ENCODE data around the gene TMEM213. TPM values are rescaled to one million over a fixed set of nuclear protein-coding genes. Genes with fewer than 3 reads are reported as not detected.
"Not testable (repeated sequence)": the region's sequence is repeated elsewhere in the genome, so short reads cannot be mapped to it uniquely, and the experiment has no call there.

The TMEM213 gene
- total and polyA plus RNA-seq, 2 donors (not counting 1 experiment from before 2014, with no cell fraction given), result not detected

DNA sequence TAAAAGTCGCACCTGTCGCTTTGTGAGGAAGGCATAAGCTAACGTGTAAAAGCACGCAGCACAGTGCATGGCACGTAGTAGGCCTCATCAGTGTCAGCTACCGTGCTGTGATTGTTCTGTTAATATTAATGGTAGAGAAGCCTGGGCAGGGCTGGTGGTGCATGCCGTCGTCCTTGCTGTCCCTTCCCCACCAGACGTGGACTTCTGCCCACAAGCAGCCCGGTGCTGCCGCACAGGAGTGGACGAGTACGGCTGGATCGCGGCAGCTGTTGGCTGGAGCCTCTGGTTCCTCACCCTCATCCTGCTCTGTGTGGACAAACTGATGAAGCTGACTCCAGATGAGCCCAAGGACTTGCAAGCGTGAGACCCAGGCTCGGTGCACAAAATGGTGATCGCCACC lies 4.9 kb downstream of the TMEM213 start:
- Histone ChIP-seq H3K9ac (ENCODE audit: insufficient read depth, low read length) (no peak overlapping the region), H3K27me3 (ENCODE audit: control insufficient read depth, insufficient read depth, low read length) (no peaks in the 10 kb centered on the region), H3K79me2 (ENCODE audit: control insufficient read depth, insufficient read depth, low read length) (no peaks in the 10 kb centered on the region), H3K4me1 (ENCODE audit: control insufficient read depth, extremely low read depth, insufficient read depth, low read length) (no peaks in the 10 kb centered on the region), H4K20me1 (ENCODE audit: control insufficient read depth, extremely low read depth, insufficient read depth, low read length) (no peaks in the 10 kb centered on the region), H3K36me3 (ENCODE audit: control insufficient read depth, insufficient read depth, low read length) (no peaks in the 10 kb centered on the region), H3K4me3 (replicated peaks in 1 of 4; ENCODE audit: control extremely low read depth in 1 of 4, insufficient read depth in 1 of 4, low read depth in 3 of 4, low read length in 4 of 4) (no peak overlapping the region), H2AFZ (ENCODE audit: low read length) (no peak overlapping the region), H3K27ac (ENCODE audit: insufficient read depth, low read length) (no peak overlapping the region), H3K9me3 (ENCODE audit: control insufficient read depth, insufficient read depth, low read depth, low read length) (no peaks in the 10 kb centered on the region), H3K4me2 (ENCODE audit: extremely low read depth, insufficient read depth, low read length) (no peak overlapping the region)
- no peak for DNase-seq (ENCODE audit: low read depth in 2 of 2)
- no peak for TF ChIP-seq EZH2 (IDR thresholded peaks at IDR 0.05; ENCODE audit: low read length, missing control alignments)
- TF ChIP-seq CTCF (conservative IDR thresholded peaks at IDR 0.05 in 1 of 2, IDR thresholded peaks at IDR 0.05 in 1 of 2; ENCODE audit: low read depth in 1 of 2, low read length in 2 of 2), result no peak

DNA sequence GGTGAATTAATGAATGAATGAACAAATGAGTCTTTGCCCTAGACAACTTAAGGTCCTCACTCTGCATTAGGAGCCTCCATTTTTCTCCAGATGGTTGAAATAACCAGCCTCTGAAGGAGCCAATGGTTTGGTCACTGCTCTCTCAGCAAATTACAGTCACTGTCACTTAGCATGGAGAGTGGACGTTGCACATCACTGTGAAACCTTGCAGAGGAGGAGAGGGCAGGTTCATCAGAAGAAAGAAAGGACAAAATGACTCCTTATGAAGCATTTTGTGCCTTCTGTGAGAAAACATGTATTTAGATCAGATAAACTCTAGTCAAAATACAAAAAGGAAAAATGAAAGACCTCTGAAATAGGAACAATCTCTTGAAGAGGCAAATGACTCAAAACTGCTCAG lies 6.8 kb downstream of the TMEM213 start:
- H4K20me1 ChIP-seq (ENCODE audit: control insufficient read depth, extremely low read depth, insufficient read depth, low read length), result no peaks in the 10 kb centered on the region
- no peak overlapping the region for H3K27ac ChIP-seq (ENCODE audit: insufficient read depth, low read length)
- H3K79me2 ChIP-seq (ENCODE audit: control insufficient read depth, insufficient read depth, low read length), result no peaks in the 10 kb centered on the region
- no peak overlapping the region for H2AFZ ChIP-seq (ENCODE audit: low read length)
- TF ChIP-seq CTCF (conservative IDR thresholded peaks at IDR 0.05 in 1 of 2, IDR thresholded peaks at IDR 0.05 in 1 of 2; ENCODE audit: low read depth in 1 of 2, low read length in 2 of 2), result no peak
- TF ChIP-seq EZH2 (IDR thresholded peaks at IDR 0.05; ENCODE audit: low read length, missing control alignments), result no peak
- H3K9ac ChIP-seq (ENCODE audit: insufficient read depth, low read length), result no peak overlapping the region
- no peaks in the 10 kb centered on the region for H3K36me3 ChIP-seq (ENCODE audit: control insufficient read depth, insufficient read depth, low read length)
- H3K27me3 ChIP-seq (ENCODE audit: control insufficient read depth, insufficient read depth, low read length), result no peaks in the 10 kb centered on the region
- DNase-seq (ENCODE audit: low read depth in 2 of 2), result no peak
- H3K4me1 ChIP-seq (ENCODE audit: control insufficient read depth, extremely low read depth, insufficient read depth, low read length), result no peaks in the 10 kb centered on the region
- H3K9me3 ChIP-seq (ENCODE audit: control insufficient read depth, insufficient read depth, low read depth, low read length), result no peaks in the 10 kb centered on the region
- H3K4me2 ChIP-seq (ENCODE audit: extremely low read depth, insufficient read depth, low read length), result no peak overlapping the region
- no peak overlapping the region for H3K4me3 ChIP-seq (replicated peaks in 1 of 4; ENCODE audit: control extremely low read depth in 1 of 4, insufficient read depth in 1 of 4, low read depth in 3 of 4, low read length in 4 of 4)

DNA sequence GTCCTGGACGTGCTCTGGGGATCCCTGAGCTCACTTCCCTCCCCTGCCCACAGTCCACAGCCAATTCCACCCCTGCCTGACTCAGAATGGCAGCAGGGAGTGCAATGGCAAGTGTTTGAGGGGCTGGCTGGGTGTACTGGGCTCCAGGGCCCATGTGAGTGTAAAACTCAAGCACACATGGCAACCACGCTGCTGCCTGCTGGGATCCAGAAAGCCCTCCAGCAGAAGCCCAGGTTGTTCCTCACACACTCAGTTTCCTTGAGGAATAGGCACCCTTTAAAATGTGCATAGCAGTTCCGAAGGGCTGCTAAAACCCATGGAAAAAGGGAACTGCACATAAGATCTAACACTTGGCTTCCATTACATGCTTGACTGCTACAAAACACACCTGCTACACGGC lies 11.6 kb downstream of the TMEM213 start:
- Histone ChIP-seq H3K4me2 (ENCODE audit: extremely low read depth, insufficient read depth, low read length) (no peak overlapping the region), H3K36me3 (ENCODE audit: control insufficient read depth, insufficient read depth, low read length) (no peaks in the 10 kb centered on the region), H4K20me1 (ENCODE audit: control insufficient read depth, extremely low read depth, insufficient read depth, low read length) (peaks cover 1% of the 10 kb centered on the region), H2AFZ (ENCODE audit: low read length) (no peak overlapping the region), H3K27ac (ENCODE audit: insufficient read depth, low read length) (no peak overlapping the region), H3K4me3 (replicated peaks in 1 of 4; ENCODE audit: control extremely low read depth in 1 of 4, insufficient read depth in 1 of 4, low read depth in 3 of 4, low read length in 4 of 4) (no peak overlapping the region), H3K9me3 (ENCODE audit: control insufficient read depth, insufficient read depth, low read depth, low read length) (no peaks in the 10 kb centered on the region), H3K79me2 (ENCODE audit: control insufficient read depth, insufficient read depth, low read length) (no peaks in the 10 kb centered on the region), H3K27me3 (ENCODE audit: control insufficient read depth, insufficient read depth, low read length) (no peaks in the 10 kb centered on the region), H3K4me1 (ENCODE audit: control insufficient read depth, extremely low read depth, insufficient read depth, low read length) (no peaks in the 10 kb centered on the region), H3K9ac (ENCODE audit: insufficient read depth, low read length) (no peak overlapping the region)
- TF ChIP-seq CTCF (conservative IDR thresholded peaks at IDR 0.05 in 1 of 2, IDR thresholded peaks at IDR 0.05 in 1 of 2; ENCODE audit: low read depth in 1 of 2, low read length in 2 of 2) (no peak), EZH2 (IDR thresholded peaks at IDR 0.05; ENCODE audit: low read length, missing control alignments) (no peak)
- no peak for DNase-seq (ENCODE audit: low read depth in 2 of 2)

DNA sequence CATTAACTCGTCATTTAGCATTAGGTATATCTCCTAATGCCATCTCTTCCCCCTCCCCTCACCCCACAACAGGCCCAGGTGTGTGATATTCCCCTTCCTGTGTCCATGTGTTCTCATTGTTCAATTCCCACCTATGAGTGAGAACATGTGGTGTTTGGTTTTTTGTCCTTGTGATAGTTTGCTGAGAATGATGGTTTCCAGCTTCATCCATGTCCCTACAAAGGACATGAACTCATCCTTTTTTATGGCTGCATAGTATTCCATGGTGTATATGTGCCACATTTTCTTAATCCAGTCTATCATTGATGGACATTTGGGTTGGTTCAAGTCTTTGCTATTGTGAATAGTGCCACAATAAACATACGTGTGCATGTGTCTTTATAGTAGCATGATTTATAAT lies 13.5 kb downstream of the TMEM213 start:
- H3K4me3 ChIP-seq (replicated peaks in 1 of 4; ENCODE audit: control extremely low read depth in 1 of 4, insufficient read depth in 1 of 4, low read depth in 3 of 4, low read length in 4 of 4); H3K27ac ChIP-seq (ENCODE audit: insufficient read depth, low read length); H2AFZ ChIP-seq (ENCODE audit: low read length); H3K36me3 ChIP-seq (ENCODE audit: control insufficient read depth, insufficient read depth, low read length); H3K4me2 ChIP-seq (ENCODE audit: extremely low read depth, insufficient read depth, low read length); H3K9ac ChIP-seq (ENCODE audit: insufficient read depth, low read length); H3K9me3 ChIP-seq (ENCODE audit: control insufficient read depth, insufficient read depth, low read depth, low read length); DNase-seq (ENCODE audit: low read depth in 2 of 2); H4K20me1 ChIP-seq (ENCODE audit: control insufficient read depth, extremely low read depth, insufficient read depth, low read length); H3K4me1 ChIP-seq (ENCODE audit: control insufficient read depth, extremely low read depth, insufficient read depth, low read length); H3K27me3 ChIP-seq (ENCODE audit: control insufficient read depth, insufficient read depth, low read length); H3K79me2 ChIP-seq (ENCODE audit: control insufficient read depth, insufficient read depth, low read length): not testable (repeated sequence)
